H1 (cell line): Measurements from ENCODE around the gene CERS5. TPM values are rescaled to one million over a fixed set of nuclear protein-coding genes. Genes with fewer than 3 reads are reported as not detected.
A peak's percentile ranks its signal among the peaks of the same experiment; 100 is the strongest.

Source experiments
- CTCF ChIA-PET: fragments of 300-600 bp; sonication (Branson Sonifier 250); formaldehyde crosslinking; loops from one replicate; lab custom pipeline; 2021; ENCODE audit not compliant: partially characterized antibody; lab: Charles Lee
- POLR2A ChIA-PET: fragments of 300-600 bp; sonication (Branson Sonifier 250); formaldehyde crosslinking; loops from one replicate; lab custom pipeline; 2021; ENCODE audit warnings: inconsistent platforms; ENCODE audit not compliant: partially characterized antibody; lab: Charles Lee
- DNase-seq, 2 experiments: peaks; one replicate each; pipeline versions ENCODE4 v3.0.0 to v3.0.0-alpha.2; 2010 to 2022; ENCODE audit warnings: low spot score in 2 of 2, low read depth in 1 of 2, mixed read lengths in 1 of 2
- FAIRE-seq: peaks from 2 replicates; lab custom pipeline; 2011; peaks lifted over from hg19 to GRCh38; lab: Jason Lieb, UNC
- H2AFZ ChIP-seq: 2 replicates; pipeline ENCODE4 v1.8.1; 2012; ENCODE audit warnings: low read length, inconsistent platforms
- H2AK5ac ChIP-seq: 2 replicates; pipeline ENCODE4 v1.6.1; 2013; ENCODE audit warnings: low read depth, low read length
- H2BK120ac ChIP-seq: replicated peaks from 2 replicates; pipeline ENCODE3; 2013; ENCODE audit warnings: low read depth, low read length, inconsistent platforms
- H2BK12ac ChIP-seq: 2 replicates; pipeline ENCODE4 v1.6.1; 2013; ENCODE audit warnings: low read depth, low read length
- H2BK15ac ChIP-seq: 2 replicates; pipeline ENCODE4 v1.6.1; 2013; ENCODE audit warnings: low read length
- H2BK20ac ChIP-seq: 2 replicates; pipeline ENCODE4 v1.6.1; 2013; ENCODE audit warnings: low read length
- H2BK5ac ChIP-seq: 2 replicates; pipeline ENCODE4 v1.6.1; 2013; ENCODE audit warnings: low read depth, low read length
- H3K14ac ChIP-seq: 2 replicates; pipeline ENCODE4 v1.6.1; 2013; ENCODE audit warnings: inconsistent platforms; ENCODE audit not compliant: insufficient read length
- H3K18ac ChIP-seq: 2 replicates; pipeline ENCODE4 v1.6.1; 2013; ENCODE audit warnings: low read length; ENCODE audit errors: extremely low read depth
- H3K23ac ChIP-seq: 2 replicates; pipeline ENCODE4 v1.6.1; 2013; ENCODE audit warnings: inconsistent platforms; ENCODE audit not compliant: insufficient read length
- H3K23me2 ChIP-seq: 2 replicates; pipeline ENCODE4 v1.6.1; 2013; ENCODE audit warnings: low read depth, low read length
- H3K27ac ChIP-seq: 2 replicates; pipeline ENCODE4 v1.6.1; 2011; ENCODE audit warnings: low read depth, low read length, inconsistent platforms
- H3K27me3 ChIP-seq, 4 experiments: replicated peaks in 1 of 4; 1 replicate in 1 of 4; 2 replicates in 3 of 4; pipeline versions ENCODE4 v1.6.1 to v1.8.1; 2011 to 2013; ENCODE audit warnings: low read length in 3 of 4, mild to moderate bottlenecking in 3 of 4, inconsistent platforms in 2 of 4, mixed read lengths in 2 of 4, moderate library complexity in 1 of 4; ENCODE audit not compliant: control insufficient read depth in 3 of 4, insufficient read depth in 3 of 4; ENCODE audit errors: extremely low read depth in 1 of 4
- H3K36me3 ChIP-seq, 4 experiments: 2 replicates each; pipeline versions ENCODE4 v1.6.1 to v1.8.1; 2011 to 2013; ENCODE audit warnings: mild to moderate bottlenecking in 4 of 4, low read length in 3 of 4, moderate library complexity in 2 of 4, control low read depth in 1 of 4, inconsistent platforms in 1 of 4; ENCODE audit not compliant: insufficient read depth in 4 of 4, control insufficient read depth in 2 of 4
- H3K4ac ChIP-seq: replicated peaks from 2 replicates; pipeline ENCODE3; 2013; ENCODE audit warnings: low read length, low read depth, mixed read lengths, inconsistent platforms; ENCODE audit not compliant: insufficient read length
- H3K4me1 ChIP-seq, 4 experiments: replicated peaks in 1 of 4; 1 replicate in 1 of 4; 2 replicates in 3 of 4; pipeline versions ENCODE4 v1.6.1 to v1.8.1; 2011 to 2013; ENCODE audit warnings: low read length in 3 of 4, inconsistent platforms in 2 of 4, mixed read lengths in 1 of 4; ENCODE audit not compliant: insufficient read depth in 4 of 4, control insufficient read depth in 3 of 4
- H3K4me2 ChIP-seq, 2 experiments: 2 replicates each; pipeline versions ENCODE4 v1.6.1 to v1.8.1; 2011 to 2013; ENCODE audit warnings: low read depth in 2 of 2, low read length in 2 of 2, control low read depth in 1 of 2, inconsistent platforms in 1 of 2, mild to moderate bottlenecking in 1 of 2; ENCODE audit not compliant: insufficient read depth in 1 of 2
- H3K4me3 ChIP-seq, 4 experiments: fragments of 200-600, 300-600 bp in 1 of 4; sonication (generic), shearing (Covaris generic), sonication (Bioruptor Twin) in 1 of 4; 2 replicates each; pipeline versions ENCODE4 v1.5.1 to v1.8.1; 2011 to 2016; ENCODE audit warnings: low read length in 4 of 4, low read depth in 3 of 4, control low read depth in 2 of 4, inconsistent platforms in 2 of 4, mild to moderate bottlenecking in 2 of 4, mixed read lengths in 1 of 4, moderate library complexity in 1 of 4; ENCODE audit not compliant: insufficient read depth in 2 of 4; ENCODE audit errors: extremely low read depth in 1 of 4
- H3K56ac ChIP-seq: replicated peaks from 2 replicates; pipeline ENCODE3; 2013; ENCODE audit warnings: low read depth, mild to moderate bottlenecking, mixed read lengths, low read length, inconsistent platforms; ENCODE audit not compliant: insufficient read length
- H3K79me1 ChIP-seq: 2 replicates; pipeline ENCODE4 v1.6.1; 2013; ENCODE audit warnings: low read depth, low read length, control low read depth
- H3K79me2 ChIP-seq, 2 experiments: 2 replicates each; pipeline versions ENCODE4 v1.6.1 to v1.8.1; 2012 to 2013; ENCODE audit warnings: low read length in 2 of 2, mild to moderate bottlenecking in 2 of 2, inconsistent platforms in 1 of 2; ENCODE audit not compliant: insufficient read depth in 2 of 2, control insufficient read depth in 1 of 2
- H3K9ac ChIP-seq, 4 experiments: replicated peaks in 1 of 4; 1 replicate in 1 of 4; 2 replicates in 3 of 4; pipeline versions ENCODE4 v1.6.1 to v1.8.1; 2011 to 2013; ENCODE audit warnings: low read depth in 3 of 4, low read length in 3 of 4, control low read depth in 2 of 4, mild to moderate bottlenecking in 2 of 4, moderate library complexity in 2 of 4, inconsistent platforms in 1 of 4; ENCODE audit errors: extremely low read depth in 1 of 4
- H3K9me3 ChIP-seq, 2 experiments: 2 replicates each; pipeline versions ENCODE4 v1.6.1 to v1.8.1; 2012 to 2013; ENCODE audit warnings: mild to moderate bottlenecking in 2 of 2, moderate library complexity in 2 of 2, control low read depth in 1 of 2, inconsistent platforms in 1 of 2, low read depth in 1 of 2, low read length in 1 of 2, mixed read lengths in 1 of 2; ENCODE audit not compliant: insufficient read depth in 2 of 2
- H4K20me1 ChIP-seq, 2 experiments: replicated peaks in 1 of 2; 2 replicates each; pipeline versions ENCODE3 to v1.8.1; 2011 to 2013; ENCODE audit warnings: inconsistent platforms in 2 of 2, low read length in 2 of 2, mild to moderate bottlenecking in 1 of 2; ENCODE audit not compliant: insufficient read depth in 2 of 2, control insufficient read depth in 1 of 2
- H4K5ac ChIP-seq: 2 replicates; pipeline ENCODE4 v1.6.1; 2013; ENCODE audit warnings: low read length, low read depth, mixed read lengths, inconsistent platforms; ENCODE audit not compliant: insufficient read length
- H4K8ac ChIP-seq: 2 replicates; pipeline ENCODE4 v1.8.0; 2013; ENCODE audit warnings: mild to moderate bottlenecking, moderate library complexity, low read length, inconsistent platforms; ENCODE audit not compliant: insufficient read depth; ENCODE audit errors: extremely low read depth
- H4K91ac ChIP-seq: replicated peaks from 2 replicates; pipeline ENCODE3; 2013; ENCODE audit warnings: low read length, mixed read lengths, inconsistent platforms; ENCODE audit not compliant: insufficient read length
- PHF8 ChIP-seq: fragments of 200-600 bp; sonication (generic); conservative IDR thresholded peaks from 2 replicates; pipeline ENCODE4 v1.7.1; 2012; ENCODE audit warnings: low read depth, mild to moderate bottlenecking, inconsistent platforms, low read length, moderate library complexity
- WGBS, 2 experiments: shearing (Covaris generic) in 1 of 2; methylation state at CpG; one replicate each; pipeline versions ENCODE4 v1.1.6 to v1.1.7; 2013 to 2015; ENCODE audit warnings: low lambda C conversion rate in 2 of 2, mixed read lengths in 2 of 2, inconsistent platforms in 1 of 2, low coverage in 1 of 2, missing lambda C conversion rate in 1 of 2; ENCODE audit not compliant: insufficient replicate concordance in 2 of 2, insufficient coverage in 1 of 2, insufficient read length in 1 of 2; ENCODE audit errors: extremely low coverage in 1 of 2, missing lambda C conversion rate in 1 of 2; 5-methylcytosine and 5-hydroxymethylcytosine counted together
- polyA plus RNA-seq, 7 experiments: library from polyadenylated mRNA; depleted of rRNA in 3 of 7; stranded (reverse) in 5 of 7; unstranded in 2 of 7; fragments of >200 nt in 5 of 7; fragments of 200-250 nt in 2 of 7; gene quantifications; 1 replicate in 5 of 7; 2 replicates in 1 of 7; 4 replicates in 1 of 7; pipeline versions ENCODE4 v1.2.1 to v1.2.3, GENCODE V29; 2011 to 2013; ENCODE audit warnings: missing spikeins in 2 of 7, mixed read lengths in 2 of 7
- total RNA-seq: library from RNA; stranded (reverse); fragmentation: NEBNext Ultra II Directional; extraction: Animal tissue kit (Norgen Biotek cat#: 25700); gene quantifications from 2 replicates; pipeline ENCODE4 v1.2.1, GENCODE V29; 2021

The CERS5 gene
- total and polyA plus RNA-seq, 2 of the 8 experiments (the other 6 are each of a cell fraction or from before 2014, with no cell fraction given), result 69.2 to 119 TPM

- Histone ChIP-seq H3K79me1 (no peaks in the 10 kb centered on the region; the same call in 1 of the 2 replicates), H2AK5ac (no peak within 1 kb of the TSS; the same call in 1 of the 2 replicates), H3K18ac (peak within 1 kb of the TSS; percentile 78; the same call in 1 of the 2 replicates), H2BK120ac (peak within 1 kb of the TSS; percentile 58), H2AFZ (peak within 1 kb of the TSS; percentile 47; the same call in 1 of the 2 replicates), H3K14ac (no peak within 1 kb of the TSS), H3K4me2 (peak within 1 kb of the TSS; percentile 92 to 95), H2BK5ac (peak within 1 kb of the TSS; percentile 90), H3K27me3 (peaks cover 0 to 15% (median 8%) of the 10 kb centered on the region in 4 experiments; a peak in 4 of 7 replicates), H4K8ac (peak within 1 kb of the TSS; percentile 99), H3K9me3 (no peaks in the 10 kb centered on the region), H3K23ac (no peak within 1 kb of the TSS), H3K56ac (peak within 1 kb of the TSS; percentile 33), H4K20me1 (peaks cover 5 to 13% of the 10 kb centered on the region in 2 experiments), H3K36me3 (peaks cover 24 to 36% (median 35%) of the 10 kb centered on the region in 4 experiments), H3K79me2 (peaks cover 0 to 22% of the 10 kb centered on the region in 2 experiments; a peak in 3 of 4 replicates), H3K9ac (peak within 1 kb of the TSS; percentile 68 to 82 (median 74)), H3K4me1 (peaks cover 0 to 8% (median 5%) of the 10 kb centered on the region in 4 experiments; a peak in 3 of 7 replicates), H3K23me2 (peaks cover 9% of the 10 kb centered on the region), H3K4ac (peak within 1 kb of the TSS; percentile 8), H4K5ac (peak within 1 kb of the TSS; percentile 79), H3K27ac (peak within 1 kb of the TSS; percentile 68; the same call in 1 of the 2 replicates), H2BK12ac (no peak within 1 kb of the TSS), H3K4me3 (peak within 1 kb of the TSS; percentile 42 to 88 (median 77)), H2BK15ac (peak within 1 kb of the TSS; percentile 37; the same call in 1 of the 2 replicates), H2BK20ac (0 out of 2 replicates have a peak within 1 kb of the TSS, but pooled peaks have one; percentile 56), H4K91ac (no peak within 1 kb of the TSS)
- WGBS, 2 experiments, result 4% methylated on average over 24 of the region's 69 CpGs; no CpG with 5 or more reads in 1 of the 2 experiments
- POLR2A ChIA-PET, result interaction anchor here (0.6 to 25.0 kb wide), 25 partner anchors 9 to 997 kb away, joined by 3 to 457 read pairs (median 4); partner anchors contain the start of genes BCDIN3D, CERS5, COX14 and GPD1
- FAIRE-seq, result no peak
- DNase-seq, result peak; percentile 93 to 94
- CTCF ChIA-PET, result interaction anchor here (0.6 to 27.3 kb wide), 34 partner anchors 9 to 742 kb away, joined by 3 to 625 read pairs (median 3); partner anchors contain the start of genes AQP5, ASIC1, CERS5 and COX14
- peak; percentile 99 for TF ChIP-seq PHF8
These were observed 82.2 kb downstream of the CERS5 start, which contains the start of gene SMARCD1 for GRCh38 chr12:50084775-50085614. Gene SMARCD1, plus strand, starts transcription at chr12:50085342. Its CDS starts 28 bp downstream, at chr12:50085370.
